ENCODE results near the gene FANCC. TPM values are rescaled to one million over a fixed set of nuclear protein-coding genes. Genes with fewer than 3 reads are reported as not detected.

The FANCC gene
- total and polyA plus RNA-seq, 2 of the 13 experiments (the other 11 are each of a cell fraction or from before 2014, with no cell fraction given), result 7.4 to 8.6 TPM

DNA sequence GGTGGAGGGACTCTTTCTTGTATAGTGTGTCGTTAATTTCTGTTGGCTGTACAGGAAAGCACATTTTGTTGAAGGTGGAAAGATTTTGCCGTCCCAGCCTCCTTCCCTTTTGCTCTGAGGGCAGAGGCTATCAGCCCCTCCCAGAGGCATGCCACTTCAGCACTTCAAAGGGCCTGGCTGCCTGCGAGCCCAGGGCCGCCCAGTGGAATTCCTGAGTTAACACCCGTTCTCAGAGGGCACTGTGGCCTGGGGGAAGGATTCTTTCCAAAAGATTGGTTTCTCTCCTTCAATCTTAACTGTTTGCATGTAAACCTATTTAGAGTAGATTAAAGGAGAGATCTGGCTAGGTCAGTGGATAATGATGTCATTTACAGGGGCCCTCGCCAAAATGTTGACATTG lies 238.6 kb downstream of the FANCC start:
- no peak overlapping the region for H3K4me3 ChIP-seq (replicated peaks in 1 of 3; ENCODE audit: insufficient read depth in 1 of 3, low read depth in 2 of 3, low read length in 3 of 3)
- FAIRE-seq, result no peak
- TF ChIP-seq, protein P1, sequence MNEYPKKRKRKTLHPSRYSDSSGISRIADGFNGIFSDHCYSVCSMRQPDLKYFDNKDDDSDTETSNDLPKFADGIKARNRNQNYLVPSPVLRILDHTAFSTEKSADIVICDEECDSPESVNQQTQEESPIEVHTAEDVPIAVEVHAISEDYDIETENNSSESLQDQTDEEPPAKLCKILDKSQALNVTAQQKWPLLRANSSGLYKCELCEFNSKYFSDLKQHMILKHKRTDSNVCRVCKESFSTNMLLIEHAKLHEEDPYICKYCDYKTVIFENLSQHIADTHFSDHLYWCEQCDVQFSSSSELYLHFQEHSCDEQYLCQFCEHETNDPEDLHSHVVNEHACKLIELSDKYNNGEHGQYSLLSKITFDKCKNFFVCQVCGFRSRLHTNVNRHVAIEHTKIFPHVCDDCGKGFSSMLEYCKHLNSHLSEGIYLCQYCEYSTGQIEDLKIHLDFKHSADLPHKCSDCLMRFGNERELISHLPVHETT (CRISPR knock-in tag; conservative IDR thresholded peaks at IDR 0.05), result no peak
- peak; percentile 45; the same call in 1 of the 2 replicates for TF ChIP-seq ATF7 (IDR thresholded peaks at IDR 0.05)
- no peak for TF ChIP-seq ATF7 (CRISPR knock-in tag; IDR thresholded peaks at IDR 0.05)
- TF ChIP-seq, protein P2, sequence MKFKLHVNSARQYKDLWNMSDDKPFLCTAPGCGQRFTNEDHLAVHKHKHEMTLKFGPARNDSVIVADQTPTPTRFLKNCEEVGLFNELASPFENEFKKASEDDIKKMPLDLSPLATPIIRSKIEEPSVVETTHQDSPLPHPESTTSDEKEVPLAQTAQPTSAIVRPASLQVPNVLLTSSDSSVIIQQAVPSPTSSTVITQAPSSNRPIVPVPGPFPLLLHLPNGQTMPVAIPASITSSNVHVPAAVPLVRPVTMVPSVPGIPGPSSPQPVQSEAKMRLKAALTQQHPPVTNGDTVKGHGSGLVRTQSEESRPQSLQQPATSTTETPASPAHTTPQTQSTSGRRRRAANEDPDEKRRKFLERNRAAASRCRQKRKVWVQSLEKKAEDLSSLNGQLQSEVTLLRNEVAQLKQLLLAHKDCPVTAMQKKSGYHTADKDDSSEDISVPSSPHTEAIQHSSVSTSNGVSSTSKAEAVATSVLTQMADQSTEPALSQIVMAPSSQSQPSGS (CRISPR knock-in tag; IDR thresholded peaks at IDR 0.05), result no peak
- TF ChIP-seq ZNF251 (CRISPR knock-in tag; IDR thresholded peaks at IDR 0.05), result no peak
- TF ChIP-seq, protein P3, sequence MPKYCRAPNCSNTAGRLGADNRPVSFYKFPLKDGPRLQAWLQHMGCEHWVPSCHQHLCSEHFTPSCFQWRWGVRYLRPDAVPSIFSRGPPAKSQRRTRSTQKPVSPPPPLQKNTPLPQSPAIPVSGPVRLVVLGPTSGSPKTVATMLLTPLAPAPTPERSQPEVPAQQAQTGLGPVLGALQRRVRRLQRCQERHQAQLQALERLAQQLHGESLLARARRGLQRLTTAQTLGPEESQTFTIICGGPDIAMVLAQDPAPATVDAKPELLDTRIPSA (CRISPR knock-in tag; IDR thresholded peaks at IDR 0.05; ENCODE audit: borderline replicate concordance), result no peak
- peak; percentile 1 for TF ChIP-seq AGO2 (optimal IDR thresholded peaks at IDR 0.05; ENCODE audit: low read depth, low read length)
- no peak for TF ChIP-seq RFX1 (IDR thresholded peaks at IDR 0.05)
- no peak for TF ChIP-seq ZNF616 (CRISPR knock-in tag; IDR thresholded peaks at IDR 0.05; ENCODE audit: low read depth)
- no peak for TF ChIP-seq CBX2 (IDR thresholded peaks at IDR 0.05; ENCODE audit: low read depth, low read length)
- TF ChIP-seq CBX2 (CRISPR knock-in tag; IDR thresholded peaks at IDR 0.05; ENCODE audit: low read depth), result no peak
- no peaks in the 10 kb centered on the region for H3K27me3 ChIP-seq (ENCODE audit: control insufficient read depth in 1 of 2, insufficient read depth in 2 of 2, low read length in 2 of 2)
- H3K9ac ChIP-seq (ENCODE audit: insufficient read depth, low read depth, low read length), result no peak overlapping the region
- CTCF ChIA-PET (ENCODE audit: low intra/inter-chr PET ratio, low total read pairs), result no interaction called here
- BruUV-seq (replicated peaks), result no TSS peak
- H3K4me1 ChIP-seq (ENCODE audit: insufficient read depth, low read length), result peaks cover 19% of the 10 kb centered on the region
- no peaks in the 10 kb centered on the region for H3K9me3 ChIP-seq (ENCODE audit: low read length)
- no peak overlapping the region for H3K27ac ChIP-seq (ENCODE audit: extremely low read length, insufficient read depth, low read length)
- no peak for DNase-seq (ENCODE audit: low spot score)
- WGBS (ENCODE audit: low lambda C conversion rate), result 78% methylated on average over 5 of the region's 6 CpGs
- intact Hi-C loops (cut with micrococcal nuclease; ENCODE audit: unreplicated experiment) (no loop called here), in situ Hi-C loops (cut with HindIII; ENCODE audit: extremely low pct_ligation_motif_present, low pct_unique_long_range_greater_than_20kb) (no loop called here)
- no peak; the same call in 2 of the 3 replicates for ATAC-seq
- H3K4me2 ChIP-seq (ENCODE audit: low read depth, low read length), result no peak overlapping the region
- no peak overlapping the region for H2AFZ ChIP-seq (ENCODE audit: low read length)
- POLR2A ChIA-PET, result no interaction called here
- H3K79me2 ChIP-seq (ENCODE audit: insufficient read depth, low read length), result peaks cover 53% of the 10 kb centered on the region
- peaks cover 47% of the 10 kb centered on the region for H4K20me1 ChIP-seq (ENCODE audit: insufficient read depth, low read length)
- H3K36me3 ChIP-seq (replicated peaks in 1 of 2; ENCODE audit: control insufficient read depth in 1 of 2, insufficient read depth in 2 of 2, low read length in 2 of 2), result peaks cover 39 to 90% of the 10 kb centered on the region in 2 experiments
